Psoas muscle (tissue), 8 donors: ENCODE data around the gene CCDC63. TPM values are rescaled to one million over a fixed set of nuclear protein-coding genes. Genes with fewer than 3 reads are reported as not detected.

Experiments used
- ATAC-seq, 4 donors: fragments of 200-7000 bp; cut with Tn5 transposase; one replicate each; pipeline ENCODE4 v1.9.1; 2020; ENCODE audit warnings: moderate library complexity in 3 of 4, mild to moderate bottlenecking in 2 of 4
- DNase-seq, 2 donors: peaks; one replicate each; pipeline ENCODE4 v3.0.0-alpha.2; 2020
- H3K27ac ChIP-seq: fragments of 200-600 bp; one replicate; pipeline ENCODE4 v1.8.0; 2022
- H3K27me3 ChIP-seq, 3 donors: fragments of 200-600 bp in 1 of 3; one replicate each; pipeline versions ENCODE4 v1.6.1 to v1.8.0; 2013 to 2022; ENCODE audit warnings: low read length in 2 of 3, mild to moderate bottlenecking in 2 of 3, moderate library complexity in 1 of 3; ENCODE audit not compliant: insufficient read depth in 3 of 3
- H3K36me3 ChIP-seq, 2 donors: fragments of 200-600 bp in 1 of 2; one replicate each; pipeline versions ENCODE4 v1.6.1 to v1.8.0; 2013 to 2022; ENCODE audit warnings: low read depth in 1 of 2, mild to moderate bottlenecking in 1 of 2, moderate library complexity in 1 of 2; ENCODE audit not compliant: insufficient read depth in 1 of 2
- H3K4me1 ChIP-seq: fragments of 200-600 bp; one replicate; pipeline ENCODE4 v1.8.0; 2022
- H3K4me3 ChIP-seq: fragments of 200-600 bp; one replicate; pipeline ENCODE4 v1.8.0; 2022; ENCODE audit warnings: mild to moderate bottlenecking
- H3K9me3 ChIP-seq: fragments of 200-600 bp; one replicate; pipeline ENCODE4 v1.8.0; 2022
- WGBS, 3 donors: extraction: QIAGEN DNeasy Blood & Tissue Kit; methylation state at CpG; one replicate each; pipeline versions ENCODE4 v1.1.6 to v1.1.7; 2013; 5-methylcytosine and 5-hydroxymethylcytosine counted together
- intact Hi-C, 2 donors: fragments of 100-400 bp; cut with DNase I; formaldehyde crosslinking; loops; one replicate each; pipeline versions ENCODE4 v1.11.0 to v1.14.2; 2022
- polyA plus RNA-seq, 3 donors: library from polyadenylated mRNA; stranded (reverse); fragments of 200-250 nt; gene quantifications; one replicate each; pipeline ENCODE4 v1.2.3, GENCODE V29; 2013
- total RNA-seq, 4 donors: library from RNA; stranded (reverse); fragmentation: NEBNext Ultra II Directional in 2 of 4; extraction: Animal tissue kit (Norgen Biotek cat#: 25700) in 2 of 4; gene quantifications; one replicate each; pipeline versions ENCODE4 v1.2.1 to v1.2.4, GENCODE V29; 2021 to 2023
- TF ChIP-seq, protein P1 (sequence below): fragments of 200-600 bp; IDR thresholded peaks from one replicate; pipeline ENCODE4 v1.8.0; 2022; ENCODE audit warnings: antibody characterized with exemption
- donor health status: healthy with polysubstance abuse.
- donor health status: DM: no; HTN: no; CAD: no; lungs with moderate emphysema.
- donor health status: Bipolar disorder and iron deficiency.
- donor health status: healthy.
- donor health status: DM: yes; HTN: yes; CAD: no.
- donor health status: DM: no; HTN: no; CAD: no.
- donor health status: DM: no; HTN: no; CAD: no.
- donor health status: DM: yes; HTN: yes; CAD: no.

CCDC63 gene
- total and polyA plus RNA-seq, 7 donors = not detected

GRCh38 chr12:110816248-110816647, 30.5 kb upstream of the CCDC63 start:
- ATAC-seq (no peak), DNase-seq (no peak)
- intact Hi-C loops = no loop called here
- Histone ChIP-seq H3K4me3 (no peak overlapping the region), H3K9me3 (no peaks in the 10 kb centered on the region), H3K4me1 (no peaks in the 10 kb centered on the region), H3K27ac (no peak overlapping the region), H3K27me3 (no peaks in the 10 kb centered on the region), H3K36me3 (no peaks in the 10 kb centered on the region)
- 83 to 93% (median 93%) methylated on average over 1 of the region's 1 CpG for WGBS, 3 donors
- TF ChIP-seq, protein P1, sequence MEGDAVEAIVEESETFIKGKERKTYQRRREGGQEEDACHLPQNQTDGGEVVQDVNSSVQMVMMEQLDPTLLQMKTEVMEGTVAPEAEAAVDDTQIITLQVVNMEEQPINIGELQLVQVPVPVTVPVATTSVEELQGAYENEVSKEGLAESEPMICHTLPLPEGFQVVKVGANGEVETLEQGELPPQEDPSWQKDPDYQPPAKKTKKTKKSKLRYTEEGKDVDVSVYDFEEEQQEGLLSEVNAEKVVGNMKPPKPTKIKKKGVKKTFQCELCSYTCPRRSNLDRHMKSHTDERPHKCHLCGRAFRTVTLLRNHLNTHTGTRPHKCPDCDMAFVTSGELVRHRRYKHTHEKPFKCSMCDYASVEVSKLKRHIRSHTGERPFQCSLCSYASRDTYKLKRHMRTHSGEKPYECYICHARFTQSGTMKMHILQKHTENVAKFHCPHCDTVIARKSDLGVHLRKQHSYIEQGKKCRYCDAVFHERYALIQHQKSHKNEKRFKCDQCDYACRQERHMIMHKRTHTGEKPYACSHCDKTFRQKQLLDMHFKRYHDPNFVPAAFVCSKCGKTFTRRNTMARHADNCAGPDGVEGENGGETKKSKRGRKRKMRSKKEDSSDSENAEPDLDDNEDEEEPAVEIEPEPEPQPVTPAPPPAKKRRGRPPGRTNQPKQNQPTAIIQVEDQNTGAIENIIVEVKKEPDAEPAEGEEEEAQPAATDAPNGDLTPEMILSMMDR = no peak

DNA sequence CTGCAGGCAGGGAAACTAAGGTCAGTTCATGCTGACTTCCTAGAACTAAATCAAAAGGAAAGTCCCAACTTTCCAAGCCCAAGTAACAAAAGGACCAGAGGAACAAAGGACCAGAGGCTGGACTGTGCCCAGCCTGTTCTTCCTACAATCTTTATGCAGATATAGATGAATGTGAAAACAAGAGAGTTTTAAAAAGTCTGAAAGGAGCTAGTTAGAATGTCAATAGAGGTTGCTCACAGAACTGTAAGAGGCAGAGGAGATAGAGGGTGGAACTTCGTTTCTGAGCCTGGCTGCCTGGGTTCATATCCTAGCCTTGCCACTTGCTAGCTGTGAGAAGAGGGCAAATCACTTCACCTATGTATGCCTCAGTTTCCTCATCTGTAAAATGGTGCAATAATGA, 30.0 kb upstream of the CCDC63 start:
- Histone ChIP-seq H3K4me3 (no peak overlapping the region), H3K27ac (no peak overlapping the region), H3K27me3 (no peaks in the 10 kb centered on the region), H3K36me3 (no peaks in the 10 kb centered on the region), H3K4me1 (no peaks in the 10 kb centered on the region), H3K9me3 (no peaks in the 10 kb centered on the region)
- intact Hi-C loops = no loop called here
- ATAC-seq = no peak
- TF ChIP-seq, protein P1 = no peak
- no peak for DNase-seq
- 59 to 71% (median 70%) methylated on average over 1 of the region's 1 CpG for WGBS, 3 donors

- TF ChIP-seq, protein P1 = no peak
- H3K9me3 ChIP-seq = no peaks in the 10 kb centered on the region
- DNase-seq (no peak), ATAC-seq (no peak)
- H3K4me1 ChIP-seq = no peaks in the 10 kb centered on the region
- H3K36me3 ChIP-seq = no peaks in the 10 kb centered on the region
- H3K4me3 ChIP-seq = no peak overlapping the region
- no peaks in the 10 kb centered on the region for H3K27me3 ChIP-seq
- intact Hi-C loops = no loop called here
- WGBS, 3 donors = 87 to 88% (median 88%) methylated on average over 5 of the region's 5 CpGs
- H3K27ac ChIP-seq = no peak overlapping the region
Observed at GRCh38 chr12:110818511-110818910, 28.3 kb upstream of the CCDC63 start.

- no peaks in the 10 kb centered on the region for H3K36me3 ChIP-seq
- no peaks in the 10 kb centered on the region for H3K9me3 ChIP-seq
- ATAC-seq (no peak), DNase-seq (no peak)
- no peaks in the 10 kb centered on the region for H3K27me3 ChIP-seq
- intact Hi-C loops = no loop called here
- 90 to 100% (median 93%) methylated on average over 3 of the region's 3 CpGs for WGBS, 3 donors
- H3K27ac ChIP-seq = no peak overlapping the region
- H3K4me1 ChIP-seq = no peaks in the 10 kb centered on the region
- H3K4me3 ChIP-seq = no peak overlapping the region
- TF ChIP-seq, protein P1 = no peak
Observed at GRCh38 chr12:110819150-110819549, 27.6 kb upstream of the CCDC63 start.

DNA sequence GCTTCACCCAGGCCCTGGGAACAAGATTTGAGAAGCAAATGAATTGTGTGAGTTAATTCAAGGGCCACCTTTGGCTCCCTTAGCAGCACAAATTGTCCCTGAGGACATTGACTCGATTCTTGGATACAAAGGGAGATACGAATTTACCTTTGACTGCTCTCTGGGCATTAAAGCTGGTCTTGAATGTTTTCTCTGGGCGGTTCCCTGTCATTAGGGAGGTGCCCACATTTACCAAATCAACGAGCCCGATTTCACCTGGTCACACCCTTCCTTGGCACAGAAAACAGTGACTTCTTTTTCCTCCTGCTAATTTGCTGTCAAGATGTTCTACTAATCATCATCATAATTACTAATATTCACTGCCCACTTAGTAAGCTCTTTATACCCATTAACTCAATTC, 27.1 kb upstream of the CCDC63 start:
- Histone ChIP-seq H3K27ac (no peak overlapping the region), H3K27me3 (no peaks in the 10 kb centered on the region), H3K9me3 (no peaks in the 10 kb centered on the region), H3K4me3 (no peak overlapping the region), H3K4me1 (no peaks in the 10 kb centered on the region), H3K36me3 (no peaks in the 10 kb centered on the region)
- intact Hi-C loops = loop anchor here in 1 of 2 donors (10.0 kb wide), 1 partner anchor 305 kb away; no protein-coding TSS in a partner anchor
- no peak for DNase-seq
- TF ChIP-seq, protein P1 = no peak
- WGBS, 3 donors = 76 to 79% (median 79%) methylated on average over 5 of the region's 5 CpGs
- ATAC-seq = no peak
